GM18499 (cell line): ENCODE data around the gene LRRC4C.

Experiments
- ATAC-seq: cut with Tn5 transposase; IDR thresholded peaks from one replicate; pipeline ENCODE4 v1.9.1; 2021; ENCODE audit warnings: moderate number of reproducible peaks; ENCODE audit not compliant: insufficient read depth, unreplicated experiment

Gene LRRC4C

GRCh38 chr11:40100162-40100553 is 1359.3 kb downstream of the LRRC4C start:
- ATAC-seq = no peak

- no peak for ATAC-seq
Measured at GRCh38 chr11:40099426-40100161, 1359.9 kb downstream of the LRRC4C start.

GRCh38 chr11:40095446-40095845 is 1364.0 kb downstream of the LRRC4C start:
- ATAC-seq = no peak

- ATAC-seq = no peak
Measured at GRCh38 chr11:40094954-40095353, 1364.5 kb downstream of the LRRC4C start.

GRCh38 chr11:40080434-40080833 is 1379.0 kb downstream of the LRRC4C start:
- no peak for ATAC-seq
